H9 (cell line): ENCODE results near the gene BMP7. TPM values are rescaled to one million over a fixed set of nuclear protein-coding genes. Genes with fewer than 3 reads are reported as not detected.
A peak's percentile ranks its signal among the peaks of the same experiment; 100 is the strongest.

Source experiments
- DNase-seq: peaks from one replicate; pipeline ENCODE4 v3.0.0-alpha.2; 2017
- H2AFZ ChIP-seq: one replicate; pipeline ENCODE4 v1.6.1; 2013; ENCODE audit warnings: mild to moderate bottlenecking, low read length, control low read depth, moderate library complexity
- H2AK5ac ChIP-seq: 2 replicates; pipeline ENCODE4 v1.6.1; 2013; ENCODE audit warnings: low read length, control low read depth, mixed read lengths; ENCODE audit not compliant: insufficient read length
- H2BK120ac ChIP-seq: one replicate; pipeline ENCODE4 v1.6.1; 2013; ENCODE audit warnings: low read depth, mild to moderate bottlenecking, low read length, control low read depth, inconsistent platforms; ENCODE audit not compliant: poor library complexity, severe bottlenecking
- H2BK12ac ChIP-seq: 2 replicates; pipeline ENCODE4 v1.6.1; 2013; ENCODE audit warnings: low read length, control low read depth, mixed read lengths, low read depth; ENCODE audit not compliant: insufficient read length
- H2BK15ac ChIP-seq: 2 replicates; pipeline ENCODE4 v1.6.1; 2013; ENCODE audit warnings: low read depth, low read length, control low read depth
- H2BK20ac ChIP-seq: one replicate; pipeline ENCODE4 v1.6.1; 2013; ENCODE audit warnings: low read depth, mild to moderate bottlenecking, low read length, control low read depth, inconsistent platforms; ENCODE audit not compliant: poor library complexity, severe bottlenecking
- H2BK5ac ChIP-seq: 2 replicates; pipeline ENCODE4 v1.6.1; 2013; ENCODE audit warnings: low read length, control low read depth, mixed read lengths; ENCODE audit not compliant: insufficient read length
- H3K14ac ChIP-seq: 2 replicates; pipeline ENCODE4 v1.6.1; 2013; ENCODE audit warnings: low read length, control low read depth; ENCODE audit not compliant: insufficient read depth
- H3K18ac ChIP-seq: 2 replicates; pipeline ENCODE4 v1.6.1; 2013; ENCODE audit warnings: low read depth, mild to moderate bottlenecking, mixed read lengths, low read length, control low read depth; ENCODE audit not compliant: insufficient read length
- H3K23ac ChIP-seq: 2 replicates; pipeline ENCODE4 v1.6.1; 2013; ENCODE audit warnings: low read length, control low read depth, mixed read lengths, low read depth; ENCODE audit not compliant: insufficient read length
- H3K23me2 ChIP-seq: 2 replicates; pipeline ENCODE4 v1.6.1; 2013; ENCODE audit warnings: low read depth, mild to moderate bottlenecking, mixed read lengths, low read length, control low read depth; ENCODE audit not compliant: insufficient read length, poor library complexity, severe bottlenecking
- H3K27ac ChIP-seq: 2 replicates; pipeline ENCODE4 v1.5.1; 2013; ENCODE audit warnings: low read length, control low read depth, mixed read lengths, low read depth; ENCODE audit not compliant: insufficient read length
- H3K27me3 ChIP-seq: 2 replicates; pipeline ENCODE4 v1.6.1; 2013; ENCODE audit warnings: low read length, control low read depth, inconsistent platforms; ENCODE audit not compliant: insufficient read depth
- H3K4ac ChIP-seq: 2 replicates; pipeline ENCODE4 v1.6.1; 2013; ENCODE audit warnings: low read depth, mild to moderate bottlenecking, control low read depth, inconsistent platforms, low read length, moderate library complexity
- H3K4me1 ChIP-seq: 2 replicates; pipeline ENCODE4 v1.6.1; 2013; ENCODE audit warnings: low read length, control low read depth, inconsistent platforms; ENCODE audit not compliant: insufficient read depth
- H3K4me2 ChIP-seq: 2 replicates; pipeline ENCODE4 v1.6.1; 2013; ENCODE audit warnings: low read length, control low read depth, mixed read lengths; ENCODE audit not compliant: insufficient read length, insufficient read depth
- H3K56ac ChIP-seq: 2 replicates; pipeline ENCODE4 v1.6.1; 2013; ENCODE audit warnings: low read depth, mild to moderate bottlenecking, mixed read lengths, low read length, control low read depth; ENCODE audit not compliant: insufficient read length
- H3K79me1 ChIP-seq: 2 replicates; pipeline ENCODE4 v1.6.1; 2013; ENCODE audit warnings: low read depth, mild to moderate bottlenecking, moderate library complexity, low read length, control low read depth, inconsistent platforms; ENCODE audit not compliant: insufficient read depth, poor library complexity, severe bottlenecking
- H3K79me2 ChIP-seq: 2 replicates; pipeline ENCODE4 v1.6.1; 2013; ENCODE audit warnings: low read length, control low read depth, inconsistent platforms; ENCODE audit not compliant: insufficient read depth
- H3K9ac ChIP-seq: 2 replicates; pipeline ENCODE4 v1.6.1; 2013; ENCODE audit warnings: low read length, control low read depth, mixed read lengths; ENCODE audit not compliant: insufficient read length; ENCODE audit errors: extremely low read depth
- H3K9me3 ChIP-seq: one replicate; pipeline ENCODE4 v1.6.1; 2013; ENCODE audit warnings: low read depth, low read length, inconsistent platforms; ENCODE audit not compliant: control insufficient read depth
- H3T11ph ChIP-seq: one replicate; pipeline ENCODE4 v1.6.1; 2013; ENCODE audit warnings: mild to moderate bottlenecking, low read length, control low read depth, inconsistent platforms
- H4K20me1 ChIP-seq: one replicate; pipeline ENCODE4 v1.6.1; 2013; ENCODE audit not compliant: control insufficient read depth, insufficient read length, insufficient read depth
- H4K5ac ChIP-seq: 2 replicates; pipeline ENCODE4 v1.6.1; 2013; ENCODE audit warnings: low read depth, mild to moderate bottlenecking, mixed read lengths, low read length, control low read depth; ENCODE audit not compliant: insufficient read length
- H4K8ac ChIP-seq: replicated peaks from 2 replicates; pipeline ENCODE4 v1.6.1; 2013; ENCODE audit warnings: low read length, control low read depth, mixed read lengths, low read depth; ENCODE audit not compliant: insufficient read length
- H4K91ac ChIP-seq: 2 replicates; pipeline ENCODE4 v1.6.1; 2013; ENCODE audit warnings: low read depth, mild to moderate bottlenecking, moderate library complexity, mixed read lengths, low read length, control low read depth; ENCODE audit not compliant: insufficient read length
- H3K27ac Mint-ChIP-seq, 3 experiments: 2 replicates in 2 of 3; 3 replicates in 1 of 3; pipeline ENCODE4 v1.8.0; 2020 to 2021; ENCODE audit warnings: mixed read lengths in 3 of 3, mild to moderate bottlenecking in 1 of 3, moderate library complexity in 1 of 3
- H3K27me3 Mint-ChIP-seq: 2 replicates; pipeline ENCODE4 v1.8.0; 2021; ENCODE audit warnings: low read depth, mild to moderate bottlenecking, moderate library complexity, mixed read lengths
- H3K36me3 Mint-ChIP-seq, 3 experiments: 2 replicates in 2 of 3; 3 replicates in 1 of 3; pipeline ENCODE4 v1.8.0; 2020 to 2021; ENCODE audit warnings: low read depth in 3 of 3, mixed read lengths in 3 of 3; ENCODE audit not compliant: insufficient read depth in 1 of 3
- H3K4me1 Mint-ChIP-seq, 2 experiments: 2 replicates each; pipeline ENCODE4 v1.8.0; 2020; ENCODE audit warnings: mixed read lengths in 2 of 2
- H3K4me3 Mint-ChIP-seq, 2 experiments: 2 replicates in 1 of 2; 3 replicates in 1 of 2; pipeline ENCODE4 v1.8.0; 2020 to 2021; ENCODE audit warnings: mild to moderate bottlenecking in 2 of 2, mixed read lengths in 2 of 2, moderate library complexity in 1 of 2
- H3K9me3 Mint-ChIP-seq, 2 experiments: 2 replicates in 1 of 2; 3 replicates in 1 of 2; pipeline ENCODE4 v1.8.0; 2020; ENCODE audit warnings: mild to moderate bottlenecking in 2 of 2, mixed read lengths in 2 of 2, moderate library complexity in 1 of 2
- CTCF ChIP-seq: fragments of 200-600 bp; sonication (generic); conservative IDR thresholded peaks from 3 replicates; pipeline ENCODE4 v1.8.0; 2021; ENCODE audit warnings: antibody characterized with exemption, mild to moderate bottlenecking
- WGBS: extraction: QIAGEN DNeasy Blood & Tissue Kit; methylation state at CpG from one replicate; pipeline ENCODE4 v1.1.7; 2013; ENCODE audit warnings: missing lambda C conversion rate, low lambda C conversion rate, mixed read lengths; ENCODE audit not compliant: insufficient read length; ENCODE audit errors: extremely low coverage; 5-methylcytosine and 5-hydroxymethylcytosine counted together
- total RNA-seq: library from RNA; stranded (reverse); gene quantifications from 2 replicates; pipeline ENCODE4 v1.2.1, GENCODE V29; 2021

BMP7 gene
- total RNA-seq, 1 experiment from 2014 or later = 17.7 TPM

DNA sequence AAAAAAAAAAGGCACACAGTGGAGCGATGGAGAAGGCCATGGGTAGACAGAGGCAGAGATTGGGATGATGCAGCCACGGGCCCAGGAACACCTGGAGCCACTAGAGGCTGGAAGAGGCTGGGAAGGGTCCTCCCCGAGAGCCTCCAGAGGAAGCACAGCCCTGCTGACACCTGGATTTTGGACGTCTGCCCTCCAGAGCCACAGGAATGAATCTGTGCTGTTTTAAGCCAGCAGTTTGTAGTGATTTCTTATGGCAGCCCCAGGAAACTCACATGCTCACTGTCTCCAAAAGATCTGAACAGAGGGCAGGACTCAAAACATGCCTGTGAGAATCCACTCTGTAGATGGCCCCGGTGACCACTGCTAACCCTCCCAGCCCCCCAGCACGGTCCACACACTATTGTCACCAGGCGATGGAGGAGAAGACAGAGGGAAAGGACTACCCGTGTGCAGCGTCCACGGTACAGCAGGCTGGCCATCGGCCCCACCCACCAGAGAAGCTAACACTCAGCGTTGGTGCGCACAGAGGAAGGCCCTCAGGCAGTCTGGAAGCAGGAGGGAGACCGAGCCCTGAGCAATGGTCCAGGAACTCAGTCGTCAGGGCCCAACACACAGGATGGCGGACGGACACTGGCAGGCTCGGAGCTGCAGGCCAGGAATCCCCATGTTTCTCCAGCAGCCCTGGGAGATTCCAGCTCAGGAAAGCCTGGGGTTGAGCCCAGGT is 99.7 kb downstream of the BMP7 start:
- Histone ChIP-seq H4K5ac (no peak overlapping the region), H3K79me2 (no peaks in the 10 kb centered on the region), H4K20me1 (no peaks in the 10 kb centered on the region), H4K91ac (no peak overlapping the region), H3K14ac (peak overlapping the region; percentile 31; the same call in 1 of the 2 replicates), H2BK5ac (no peak overlapping the region), H4K8ac (no peak overlapping the region), H3K4ac (no peak overlapping the region), H3T11ph (no peak overlapping the region), H3K79me1 (no peaks in the 10 kb centered on the region), H3K56ac (no peak overlapping the region), H2BK15ac (no peak overlapping the region), H2BK12ac (no peak overlapping the region), H3K4me1 (no peaks in the 10 kb centered on the region), H3K18ac (no peak overlapping the region), H2AFZ (no peak overlapping the region), H3K27ac (no peak overlapping the region), H3K4me2 (no peak overlapping the region), H3K27me3 (no peaks in the 10 kb centered on the region), H2BK20ac (no peak overlapping the region), H2AK5ac (no peak overlapping the region), H3K23ac (no peak overlapping the region), H3K9ac (no peak overlapping the region), H3K9me3 (no peaks in the 10 kb centered on the region), H2BK120ac (no peak overlapping the region), H3K23me2 (no peaks in the 10 kb centered on the region)
- Mint-ChIP-seq H3K4me3 (no peak overlapping the region), H3K27ac (0 out of 7 replicates have a peak overlapping the region, but pooled peaks of 1 of the 3 experiments have one; percentile 49), H3K27me3 (peaks cover 4% of the 10 kb centered on the region; the same call in 1 of the 2 replicates), H3K4me1 (peaks cover 3 to 8% of the 10 kb centered on the region in 2 experiments), H3K9me3 (peaks cover 9 to 10% of the 10 kb centered on the region in 2 experiments), H3K36me3 (peaks cover 8 to 29% (median 23%) of the 10 kb centered on the region in 3 experiments; a peak in 6 of 7 replicates)
- no peak for DNase-seq
- no peak for TF ChIP-seq CTCF
- no CpG with 5 or more reads among the region's 18 CpGs for WGBS
